Smooth muscle cell of the brain vasculature (primary cell): ENCODE data around the gene ABHD8.

Experiments used
- DNase-seq: peaks from one replicate; pipeline ENCODE4 v3.0.0-alpha.2; 2012; ENCODE audit warnings: low read depth, low spot score

Gene ABHD8

GRCh38 chr19:17242431-17243208 is 60.6 kb downstream of the ABHD8 start:
- DNase-seq = no peak
